HUES48 (cell line): ENCODE results near the gene SH3BGR.
"Not testable (repeated sequence)": the region's sequence is repeated elsewhere in the genome, so short reads cannot be mapped to it uniquely, and the experiment has no call there.

Source experiments
- H3K27ac ChIP-seq: one replicate; pipeline ENCODE4 v1.7.0; 2013; ENCODE audit warnings: low read depth, low read length, inconsistent platforms
- H3K27me3 ChIP-seq: 2 replicates; pipeline ENCODE4 v1.6.1; 2013; ENCODE audit warnings: mild to moderate bottlenecking, low read length; ENCODE audit not compliant: control insufficient read depth, insufficient read depth
- H3K36me3 ChIP-seq: 2 replicates; pipeline ENCODE4 v1.6.1; 2013; ENCODE audit warnings: low read length; ENCODE audit not compliant: control insufficient read depth, insufficient read depth
- H3K4me1 ChIP-seq: 2 replicates; pipeline ENCODE4 v1.6.1; 2013; ENCODE audit warnings: mild to moderate bottlenecking, low read length; ENCODE audit not compliant: control insufficient read depth, insufficient read depth
- H3K4me3 ChIP-seq: 2 replicates; pipeline ENCODE4 v1.5.1; 2013; ENCODE audit warnings: mild to moderate bottlenecking, low read depth, low read length
- H3K9ac ChIP-seq: 2 replicates; pipeline ENCODE4 v1.6.1; 2013; ENCODE audit warnings: mild to moderate bottlenecking, low read depth, low read length, moderate library complexity
- H3K9me3 ChIP-seq: 2 replicates; pipeline ENCODE4 v1.6.1; 2013; ENCODE audit warnings: low read length; ENCODE audit not compliant: control insufficient read depth, insufficient read depth

The SH3BGR gene

GRCh38 chr21:39529026-39529425 is 77.3 kb downstream of the SH3BGR start:
- Histone ChIP-seq H3K4me3 (no peak overlapping the region), H3K27ac (no peak overlapping the region), H3K27me3 (no peaks in the 10 kb centered on the region), H3K9ac (no peak overlapping the region), H3K36me3 (no peaks in the 10 kb centered on the region), H3K9me3 (no peaks in the 10 kb centered on the region), H3K4me1 (no peaks in the 10 kb centered on the region)

- H3K27me3 ChIP-seq = no peaks in the 10 kb centered on the region
- no peaks in the 10 kb centered on the region for H3K4me1 ChIP-seq
- no peak overlapping the region for H3K9ac ChIP-seq
- no peak overlapping the region for H3K4me3 ChIP-seq
- H3K27ac ChIP-seq = no peak overlapping the region
- no peaks in the 10 kb centered on the region for H3K9me3 ChIP-seq
- no peaks in the 10 kb centered on the region for H3K36me3 ChIP-seq
These were observed 79.3 kb downstream of the SH3BGR start for GRCh38 chr21:39531064-39531463.

GRCh38 chr21:39531840-39532239 is 80.1 kb downstream of the SH3BGR start:
- Histone ChIP-seq H3K36me3 (no peaks in the 10 kb centered on the region), H3K4me1 (no peaks in the 10 kb centered on the region), H3K27me3 (no peaks in the 10 kb centered on the region), H3K9me3 (no peaks in the 10 kb centered on the region), H3K27ac (no peak overlapping the region), H3K4me3 (no peak overlapping the region), H3K9ac (no peak overlapping the region)

- H3K9ac ChIP-seq = no peak overlapping the region
- H3K36me3 ChIP-seq = no peaks in the 10 kb centered on the region
- H3K9me3 ChIP-seq = peaks cover under 1% of the 10 kb centered on the region; the same call in 1 of the 2 replicates
- H3K27ac ChIP-seq = no peak overlapping the region
- peaks cover 12% of the 10 kb centered on the region for H3K4me1 ChIP-seq
- no peak overlapping the region for H3K4me3 ChIP-seq
- no peaks in the 10 kb centered on the region for H3K27me3 ChIP-seq
These were observed 82.0 kb downstream of the SH3BGR start for GRCh38 chr21:39533545-39534380.

GRCh38 chr21:39535646-39536437 is 84.1 kb downstream of the SH3BGR start:
- peaks cover 21% of the 10 kb centered on the region for H3K9me3 ChIP-seq
- H3K36me3 ChIP-seq = no peaks in the 10 kb centered on the region; the same call in 1 of the 2 replicates
- peaks cover 12% of the 10 kb centered on the region for H3K4me1 ChIP-seq
- H3K27ac ChIP-seq = no peak overlapping the region
- no peaks in the 10 kb centered on the region for H3K27me3 ChIP-seq
- H3K9ac ChIP-seq = no peak overlapping the region
- no peak overlapping the region for H3K4me3 ChIP-seq

- H3K4me1 ChIP-seq = peaks cover 12% of the 10 kb centered on the region
- no peak overlapping the region for H3K4me3 ChIP-seq
- no peaks in the 10 kb centered on the region; the same call in 1 of the 2 replicates for H3K36me3 ChIP-seq
- no peak overlapping the region for H3K9ac ChIP-seq
- peak overlapping the region; percentile 92 for H3K27ac ChIP-seq
- H3K9me3 ChIP-seq = peaks cover 27% of the 10 kb centered on the region
- no peaks in the 10 kb centered on the region for H3K27me3 ChIP-seq
These were observed 85.1 kb downstream of the SH3BGR start for GRCh38 chr21:39536835-39537234.

- H3K27ac ChIP-seq = peak overlapping the region; percentile 92
- no peaks in the 10 kb centered on the region for H3K27me3 ChIP-seq
- peaks cover 34% of the 10 kb centered on the region for H3K9me3 ChIP-seq
- H3K9ac ChIP-seq = no peak overlapping the region
- H3K36me3 ChIP-seq = no peaks in the 10 kb centered on the region; the same call in 1 of the 2 replicates
- H3K4me1 ChIP-seq = peaks cover 12% of the 10 kb centered on the region
- no peak overlapping the region for H3K4me3 ChIP-seq
These were observed 85.8 kb downstream of the SH3BGR start for GRCh38 chr21:39537571-39537970.

GRCh38 chr21:39538453-39539042 is 86.8 kb downstream of the SH3BGR start:
- H3K27ac ChIP-seq = peak overlapping the region; percentile 92
- H3K4me3 ChIP-seq = no peak overlapping the region
- no peak overlapping the region for H3K9ac ChIP-seq
- H3K4me1 ChIP-seq = peaks cover 12% of the 10 kb centered on the region
- H3K27me3 ChIP-seq = no peaks in the 10 kb centered on the region
- peaks cover 35% of the 10 kb centered on the region for H3K9me3 ChIP-seq
- H3K36me3 ChIP-seq = no peaks in the 10 kb centered on the region; the same call in 1 of the 2 replicates

- H3K4me3 ChIP-seq, H3K27me3 ChIP-seq, H3K36me3 ChIP-seq, H3K27ac ChIP-seq, H3K9ac ChIP-seq: not testable (repeated sequence)
- peaks cover 35% of the 10 kb centered on the region for H3K9me3 ChIP-seq
- peaks cover 12% of the 10 kb centered on the region for H3K4me1 ChIP-seq
These were observed 88.6 kb downstream of the SH3BGR start for GRCh38 chr21:39540367-39540766.

- no peaks in the 10 kb centered on the region for H3K27me3 ChIP-seq
- H3K9me3 ChIP-seq = peaks cover 35% of the 10 kb centered on the region
- H3K9ac ChIP-seq = no peak overlapping the region
These were observed 91.0 kb downstream of the SH3BGR start for GRCh38 chr21:39542736-39543135.

More at GRCh38 chr21:39542736-39543135, 91.0 kb downstream of the SH3BGR start:
- H3K27ac ChIP-seq = no peak overlapping the region
- no peak overlapping the region for H3K4me3 ChIP-seq
- H3K4me1 ChIP-seq = peaks cover 5% of the 10 kb centered on the region
- no peaks in the 10 kb centered on the region; the same call in 1 of the 2 replicates for H3K36me3 ChIP-seq
